IPS DF 4.7 (cell line): ENCODE data around the gene ADAMTS17.

Experiments used
- DNase-seq: peaks from one replicate; pipeline ENCODE4 v3.0.0-alpha.2; 2013; ENCODE audit warnings: low spot score; ENCODE audit errors: extremely low read depth

ADAMTS17 gene

DNA sequence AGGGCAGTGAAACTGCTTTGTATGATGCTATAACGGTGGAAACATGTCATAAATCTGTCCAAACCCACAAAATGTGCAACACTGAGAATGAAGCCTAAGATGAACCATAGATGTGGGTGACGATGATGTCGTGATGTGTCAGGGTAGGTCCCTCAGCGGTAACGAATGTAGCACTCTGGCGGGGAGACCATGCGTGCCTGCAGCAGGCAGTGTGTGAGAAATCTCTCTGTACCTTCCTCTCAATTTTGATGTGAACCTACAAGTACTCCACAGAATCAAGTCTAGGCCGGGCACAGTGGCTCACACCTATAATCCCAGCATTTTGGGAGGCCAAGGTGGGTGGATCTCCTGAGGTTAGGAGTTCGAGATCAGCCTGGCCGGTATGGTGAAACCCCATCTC lies 340.4 kb downstream of the ADAMTS17 start:
- no peak for DNase-seq

DNA sequence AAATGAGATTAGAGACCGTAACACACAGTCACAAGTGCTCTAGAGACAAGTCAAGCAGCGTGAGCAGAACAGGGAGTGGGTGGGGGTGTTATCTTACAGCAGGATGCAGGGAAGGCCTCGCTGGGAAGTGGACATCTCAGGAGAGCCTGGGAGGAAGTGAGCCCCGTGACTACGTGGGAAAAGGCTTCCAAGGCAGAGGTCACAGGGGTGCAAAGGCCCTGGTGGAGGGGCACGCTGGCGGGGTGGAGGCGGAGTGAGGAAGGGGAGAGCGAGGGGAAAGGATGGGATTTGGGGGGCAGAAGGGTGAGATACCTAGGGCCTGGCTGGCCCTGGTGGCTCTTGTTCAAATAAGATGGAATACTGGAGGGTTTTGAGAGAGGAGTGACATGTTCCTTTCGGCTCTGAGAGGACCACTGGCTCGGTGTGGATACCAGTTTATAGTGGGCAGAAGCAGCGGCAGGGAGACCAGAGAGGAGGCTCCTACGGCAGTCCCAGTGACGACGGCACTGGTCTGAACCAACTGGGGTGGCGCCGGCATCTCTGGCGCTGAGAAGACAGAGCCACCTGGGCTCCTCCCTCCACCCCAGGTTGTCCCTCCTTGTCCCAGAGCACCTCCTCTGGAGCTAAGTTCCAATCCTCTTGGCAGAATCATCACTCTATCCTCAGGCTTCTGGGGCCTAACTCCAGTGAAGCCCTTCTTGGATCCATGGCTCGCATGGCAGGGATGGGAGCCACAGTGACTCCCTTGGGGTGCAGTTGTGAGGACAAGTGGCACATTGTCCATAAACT lies 342.3 kb downstream of the ADAMTS17 start:
- no peak for DNase-seq

DNA sequence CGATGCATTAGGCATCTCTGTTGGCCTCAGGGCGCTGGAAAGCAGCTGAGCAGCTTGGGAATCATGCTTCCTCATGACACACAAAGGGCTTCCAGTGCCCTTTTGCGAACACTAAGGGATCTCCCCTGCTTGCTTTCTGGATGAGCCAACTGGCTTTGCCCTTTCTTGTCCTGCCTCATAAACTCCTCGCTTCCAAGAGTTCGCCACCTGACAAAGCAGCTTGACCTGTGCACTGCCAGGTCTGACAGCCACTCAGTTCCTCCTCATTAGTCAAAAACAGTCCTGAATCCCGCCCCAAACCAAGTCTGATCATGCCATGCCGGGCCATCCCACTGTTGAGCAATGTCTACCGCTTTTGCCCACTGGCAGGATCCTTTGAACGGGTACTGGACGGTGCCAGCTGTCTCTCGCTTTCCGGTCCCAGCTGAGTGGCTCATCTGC lies 343.1 kb downstream of the ADAMTS17 start:
- no peak for DNase-seq

DNA sequence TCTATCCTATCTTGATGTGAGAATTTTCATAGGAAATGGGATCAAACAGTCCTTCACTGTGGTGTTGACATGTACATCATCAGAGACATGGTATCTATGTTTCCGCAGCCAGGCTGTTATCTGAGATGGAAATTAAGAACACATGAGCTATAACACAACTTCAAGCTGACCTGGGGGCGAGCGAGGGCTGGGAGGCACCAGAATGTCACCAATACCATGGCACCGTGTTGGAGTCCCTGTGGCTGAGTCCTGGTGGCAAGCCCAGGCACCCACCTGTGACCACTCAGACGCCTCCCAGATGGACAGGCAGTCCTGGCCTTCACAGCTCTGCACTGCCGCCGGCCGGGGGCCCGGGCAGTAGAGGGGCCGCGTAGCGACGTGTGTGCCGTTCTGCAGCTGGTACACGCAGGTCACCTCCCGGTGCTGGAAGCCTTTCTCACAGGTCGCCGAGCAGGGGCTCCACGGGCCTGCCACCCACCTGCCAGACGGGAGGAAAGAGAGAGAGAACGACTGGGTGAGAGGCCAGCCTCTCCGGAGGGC lies 344.6 kb downstream of the ADAMTS17 start:
- no peak for DNase-seq

DNA sequence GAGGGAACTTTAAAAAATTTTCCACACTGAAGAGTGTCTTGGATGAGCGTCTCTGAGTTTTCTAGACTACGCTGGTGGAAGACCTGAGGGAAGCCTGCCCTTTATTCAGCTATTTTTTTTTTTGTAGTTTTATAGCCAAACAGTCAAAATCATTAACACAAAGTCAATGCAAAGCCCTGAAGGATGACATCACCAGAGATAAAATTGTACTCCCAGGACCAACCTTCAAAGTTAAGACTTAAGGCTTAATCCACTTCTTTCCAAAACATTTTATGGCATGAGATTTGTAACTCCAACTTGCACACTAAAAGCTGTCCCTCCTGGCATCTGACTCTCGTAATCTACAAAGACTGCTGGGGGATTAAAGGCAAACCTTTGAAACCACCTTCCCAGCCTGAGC lies 345.1 kb downstream of the ADAMTS17 start:
- DNase-seq, result no peak

DNA sequence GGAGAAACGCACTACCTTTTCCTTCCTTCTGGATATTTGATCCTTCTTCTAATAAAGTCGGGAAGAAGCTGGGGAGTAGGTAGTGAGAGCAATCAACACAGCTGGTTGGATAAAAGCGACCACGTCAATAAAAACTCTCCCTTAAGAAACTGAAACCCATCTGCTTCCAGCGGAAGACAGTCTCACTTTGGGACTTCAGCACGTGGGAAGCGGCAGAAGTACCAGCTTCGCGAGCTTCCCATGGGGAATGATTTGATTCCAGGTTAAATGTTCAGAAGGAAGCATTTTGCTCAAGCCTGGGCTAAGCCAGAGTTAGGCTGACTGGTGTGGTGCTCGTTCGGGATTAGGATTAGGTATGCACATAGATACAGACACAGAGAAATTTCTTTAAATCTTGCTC lies 346.2 kb downstream of the ADAMTS17 start:
- no peak for DNase-seq

DNA sequence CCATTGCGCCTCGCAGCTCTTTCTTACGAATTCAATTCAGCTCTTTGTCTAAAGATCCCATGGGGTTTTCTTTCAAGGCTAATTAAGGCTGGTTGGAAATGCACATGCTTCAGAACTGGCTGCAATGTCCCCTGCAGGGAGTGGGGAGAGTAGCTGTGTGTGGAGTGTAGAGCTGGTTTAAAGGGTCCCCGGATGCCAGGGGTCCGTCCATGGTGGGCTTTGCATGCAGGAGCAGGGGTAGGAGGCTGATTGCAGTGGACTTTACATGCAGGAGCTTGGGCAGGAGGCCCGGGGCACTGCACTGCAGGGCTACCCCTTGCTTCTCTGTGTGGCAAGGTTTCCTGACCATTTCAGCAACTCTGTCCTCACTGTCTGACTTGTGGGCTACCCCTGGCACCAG lies 346.9 kb downstream of the ADAMTS17 start:
- no peak for DNase-seq

DNA sequence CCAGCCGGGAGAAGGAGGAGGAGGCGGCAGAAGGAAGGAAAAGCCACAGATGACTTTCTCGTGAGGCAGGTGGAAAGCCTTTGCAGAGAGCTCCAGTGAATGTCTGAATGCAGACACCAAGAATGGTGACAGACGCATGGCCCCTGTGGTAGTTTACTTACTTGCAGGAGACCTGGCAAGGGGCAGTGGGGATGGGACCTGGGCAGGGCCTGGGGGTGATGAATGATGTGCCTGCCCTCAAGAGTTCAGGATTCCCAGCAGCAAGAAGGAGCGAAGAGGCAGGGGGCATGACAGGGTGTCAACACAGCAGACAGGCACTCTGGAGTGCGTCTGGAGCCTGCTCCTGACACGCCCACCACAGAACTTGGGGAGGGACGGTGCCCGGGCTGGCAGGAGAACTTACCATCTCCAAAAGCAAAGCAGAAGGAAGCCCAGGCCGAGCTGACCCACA lies 348.1 kb downstream of the ADAMTS17 start:
- DNase-seq, result no peak

DNA sequence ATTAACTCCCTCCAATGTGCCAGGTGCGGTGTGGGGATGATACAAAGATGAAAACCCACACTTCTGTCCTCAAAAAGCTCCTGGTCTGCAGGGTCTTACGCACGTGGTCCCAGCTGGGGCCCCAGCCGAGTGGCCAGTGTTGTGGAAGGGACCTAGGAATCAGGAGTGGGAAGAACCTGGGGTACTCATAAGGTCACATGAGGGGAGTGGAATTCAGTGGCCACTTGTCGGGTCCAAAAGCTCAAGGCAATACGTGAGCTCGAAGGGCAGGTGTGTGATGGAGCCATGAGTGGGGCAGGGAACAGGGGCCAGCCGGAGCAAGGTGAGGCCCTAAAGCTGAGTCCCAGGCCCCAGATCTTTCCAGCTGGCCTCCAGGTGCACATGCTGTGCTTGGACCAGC lies 348.5 kb downstream of the ADAMTS17 start:
- no peak for DNase-seq

DNA sequence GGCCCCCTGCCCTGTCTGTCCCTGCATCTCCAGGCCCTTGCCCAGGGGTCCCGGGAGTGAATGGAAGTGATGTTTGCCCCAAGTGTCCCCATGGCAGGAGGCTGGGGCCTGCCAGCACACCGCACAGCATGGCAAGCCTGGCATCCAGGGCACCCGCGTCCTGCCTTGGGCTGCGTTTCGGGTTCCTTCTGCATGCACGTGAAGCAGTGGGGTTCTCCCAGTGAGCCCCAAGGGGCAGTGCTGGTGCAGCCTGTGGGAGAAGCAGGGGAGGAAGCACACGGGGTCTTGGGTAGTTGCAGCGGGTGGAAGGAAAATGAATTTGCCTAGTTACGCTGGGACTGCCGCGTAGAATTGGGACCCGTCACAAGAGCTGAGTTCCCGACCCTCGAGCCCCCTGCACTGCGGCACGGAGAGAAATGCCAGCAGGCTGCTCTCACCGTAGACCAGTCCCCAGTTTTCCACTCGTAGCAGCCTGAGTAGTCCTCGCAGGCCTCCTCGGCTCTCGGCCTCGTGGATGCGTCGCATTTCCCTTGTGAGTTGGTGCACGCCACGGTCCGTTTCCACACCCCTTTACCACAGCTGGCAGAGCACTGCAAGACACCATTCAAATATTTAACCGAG lies 349.1 kb downstream of the ADAMTS17 start:
- no peak for DNase-seq

DNA sequence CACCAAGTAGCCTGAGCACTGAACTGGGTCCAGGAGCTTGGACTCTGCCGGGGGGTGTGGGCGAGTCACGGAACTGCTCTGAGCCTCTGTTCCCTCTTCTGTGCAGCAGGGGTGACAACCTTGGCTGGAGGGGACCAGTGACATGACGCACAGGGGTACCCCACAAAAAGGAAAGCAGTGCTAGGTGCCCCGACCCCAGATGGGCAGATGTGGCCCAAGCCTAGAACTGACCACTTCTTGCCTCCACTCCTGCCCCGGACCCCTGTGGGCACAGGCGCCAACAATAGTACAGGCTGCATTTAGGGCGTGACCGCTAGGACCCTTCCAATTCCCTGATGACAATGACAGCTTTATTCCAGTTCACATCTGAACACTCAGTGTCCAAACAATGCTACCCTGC lies 352.7 kb downstream of the ADAMTS17 start:
- DNase-seq, result no peak

DNA sequence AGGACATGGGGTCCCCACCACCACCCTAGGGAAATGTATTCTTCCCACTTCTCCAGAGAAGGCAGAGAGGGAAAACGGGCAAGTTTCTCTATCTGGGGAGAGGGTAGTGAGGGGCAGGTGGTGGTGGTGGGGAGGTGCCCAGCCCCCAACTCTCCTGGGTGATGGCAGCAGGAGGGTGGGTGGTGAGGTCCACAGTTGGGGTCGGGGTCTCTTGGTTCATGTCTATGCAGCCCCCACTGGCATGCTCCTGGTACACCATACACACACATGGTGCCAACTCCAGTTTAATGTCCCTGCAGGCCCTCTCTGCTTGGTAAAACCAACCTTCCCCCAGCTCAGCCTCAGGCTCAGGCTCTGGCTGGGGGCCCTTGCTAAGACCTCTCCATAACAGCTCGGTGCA lies 354.1 kb downstream of the ADAMTS17 start:
- DNase-seq, result no peak

DNA sequence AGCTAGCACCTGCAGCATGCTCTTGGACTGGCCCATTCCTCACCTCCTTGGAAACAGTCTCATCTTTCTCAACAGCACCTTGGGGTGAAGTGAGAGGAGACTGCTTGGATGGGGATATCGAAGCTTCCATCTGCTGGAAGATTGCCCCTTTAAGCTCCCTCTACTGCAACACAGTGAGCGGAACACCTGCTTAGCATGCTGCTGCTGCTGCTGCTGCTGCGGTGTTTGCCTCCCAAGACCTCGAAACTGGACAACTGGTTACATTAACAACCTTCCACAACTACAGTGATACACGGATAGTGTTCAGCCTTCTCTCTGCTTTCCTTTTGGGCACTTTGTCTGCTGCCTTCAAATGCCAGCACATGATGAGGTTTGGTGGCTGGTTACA lies 354.7 kb downstream of the ADAMTS17 start:
- DNase-seq, result no peak

DNA sequence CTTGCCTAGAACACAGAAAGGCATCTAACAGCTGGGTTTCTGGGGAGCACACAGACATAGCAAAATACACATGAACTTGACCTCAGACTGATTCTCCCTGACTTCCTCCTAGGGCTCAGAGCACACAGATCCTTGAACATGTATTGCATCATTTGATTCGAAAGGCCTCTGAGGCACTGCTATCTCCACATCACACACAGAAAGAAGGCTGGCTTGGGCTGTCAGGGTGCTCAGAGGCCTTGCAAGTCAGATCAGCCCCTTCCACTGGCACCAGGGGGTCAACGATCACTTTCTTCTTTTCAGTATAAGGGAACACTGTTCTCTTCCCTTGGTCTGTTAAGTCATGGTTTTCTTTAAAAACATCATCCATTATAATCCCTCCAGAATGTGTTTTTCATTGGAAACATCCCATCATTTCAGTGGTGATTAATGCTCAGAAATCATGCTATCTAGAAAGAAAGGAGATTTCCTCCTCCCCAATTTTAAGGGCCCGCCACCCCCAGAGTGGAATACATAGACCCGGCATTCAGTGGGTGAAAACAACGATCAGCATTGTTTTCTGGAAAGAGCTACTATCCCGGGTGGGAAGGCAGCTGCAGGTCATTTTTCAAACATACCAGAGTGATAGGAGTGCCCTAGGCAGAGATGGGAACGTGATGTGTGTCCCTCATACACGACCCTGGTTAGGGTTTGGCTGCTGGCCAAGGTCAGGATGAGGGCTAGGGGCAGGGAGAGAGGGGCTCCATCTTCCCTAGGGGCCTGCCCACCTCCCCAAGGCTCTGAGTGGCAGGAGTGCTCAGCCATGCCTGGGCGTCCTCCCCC lies 355.3 kb downstream of the ADAMTS17 start:
- DNase-seq, result no peak

DNA sequence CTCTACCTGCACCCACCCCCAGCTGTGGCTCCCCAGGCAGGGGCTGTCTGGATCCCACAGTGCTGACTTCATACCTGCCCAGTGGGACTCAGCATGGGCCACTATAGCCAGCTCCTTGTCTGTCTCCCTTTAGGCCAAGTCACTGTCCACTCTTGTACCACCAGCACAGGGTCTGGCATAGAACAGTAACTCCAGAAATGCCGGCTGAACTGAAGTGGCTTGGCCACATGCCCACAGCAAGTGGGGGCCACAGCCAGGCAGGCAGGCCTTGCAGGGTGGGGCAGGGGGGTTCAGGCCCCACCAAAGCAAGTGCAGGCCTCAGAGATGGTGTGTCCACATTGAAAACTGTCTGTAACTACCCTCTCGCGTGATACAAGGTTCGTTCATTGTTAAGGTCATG lies 355.9 kb downstream of the ADAMTS17 start:
- DNase-seq, result no peak

DNA sequence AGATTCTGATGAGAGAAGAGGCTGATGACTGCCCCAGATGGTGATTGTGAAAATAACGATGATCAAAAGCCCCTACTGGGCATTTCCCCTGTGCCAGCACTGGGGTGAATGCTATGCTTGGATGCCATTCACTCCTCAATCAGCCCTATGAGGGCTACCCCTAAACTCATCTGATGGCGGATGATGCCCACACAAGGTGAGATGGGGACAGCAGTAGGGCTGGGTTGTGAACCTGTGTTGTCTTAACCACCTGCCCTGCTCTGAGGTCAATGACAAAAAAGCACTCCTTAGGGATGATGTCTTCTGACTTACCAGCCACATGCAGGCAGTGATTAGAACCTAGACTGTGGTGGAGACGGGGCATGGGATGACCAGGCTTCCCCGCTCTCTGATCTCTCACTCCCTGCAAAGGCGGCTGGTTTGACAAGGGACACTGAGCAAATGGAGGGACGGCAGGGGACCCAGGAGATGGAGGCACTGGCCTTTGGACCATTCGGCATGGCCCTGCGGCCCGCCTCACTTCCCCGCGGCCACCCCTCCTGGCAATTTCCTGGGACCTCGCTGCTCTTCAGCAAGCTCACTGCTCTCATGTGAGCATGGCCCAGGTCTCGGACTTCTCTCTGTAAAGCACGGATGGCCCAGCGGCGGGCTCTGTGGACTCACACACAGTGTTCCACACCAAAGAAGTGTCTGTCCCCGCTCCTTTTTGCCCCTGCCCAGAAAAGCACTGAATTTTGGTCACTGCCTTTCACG lies 357.1 kb downstream of the ADAMTS17 start:
- no peak for DNase-seq

DNA sequence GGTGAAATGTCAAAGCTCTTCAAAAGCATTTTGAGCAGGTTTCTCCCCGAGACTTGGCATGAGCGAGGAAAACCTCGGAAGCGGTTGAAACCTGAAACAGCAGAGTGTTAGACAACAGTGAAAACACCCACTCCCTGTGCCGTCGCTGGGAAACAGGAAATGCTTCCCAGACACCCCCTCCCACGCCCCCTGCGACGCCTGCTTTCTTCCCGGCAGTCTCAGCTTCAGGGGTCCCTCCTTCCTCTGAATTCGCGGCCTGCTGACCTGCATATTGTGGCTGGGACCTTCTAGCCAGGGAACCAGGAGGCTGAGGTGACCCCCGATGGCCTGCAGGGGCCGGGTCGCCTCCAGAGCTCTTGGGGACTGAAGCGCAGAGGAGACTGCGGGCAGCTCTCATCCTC lies 357.9 kb downstream of the ADAMTS17 start:
- no peak for DNase-seq

DNA sequence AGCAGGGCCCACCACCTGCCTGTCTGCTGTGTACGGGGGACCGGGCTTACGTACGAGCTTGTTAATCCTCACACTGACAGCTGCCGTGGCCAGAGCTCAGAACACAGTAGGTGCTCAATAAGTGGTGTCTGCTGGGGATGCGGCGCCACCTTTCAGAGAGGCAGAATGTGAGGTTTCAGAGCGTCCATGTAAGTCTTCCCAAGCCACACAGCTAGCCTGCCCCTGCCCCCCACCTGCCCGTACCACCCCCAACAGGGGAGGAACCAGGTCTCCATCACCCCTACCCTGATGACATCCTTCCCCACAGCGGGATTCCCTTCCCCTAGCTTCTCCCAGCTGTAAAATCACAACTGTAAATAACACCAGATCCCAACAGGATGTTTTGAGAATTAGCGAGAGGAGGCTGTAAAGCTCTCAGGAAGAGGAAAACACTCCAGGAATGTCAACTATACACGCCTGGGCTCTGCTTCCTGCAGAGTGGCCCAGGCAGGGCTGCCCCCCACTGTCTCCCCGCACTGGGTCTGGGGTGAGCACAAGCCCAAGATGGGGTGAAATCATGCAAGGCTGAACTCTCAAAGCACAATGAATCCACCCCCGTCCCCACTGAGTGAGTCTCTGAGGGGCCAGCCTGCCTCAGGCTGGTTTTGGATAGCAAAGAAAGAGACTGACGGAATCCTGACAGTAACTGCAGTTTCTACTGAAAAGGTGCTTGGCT lies 358.4 kb downstream of the ADAMTS17 start:
- no peak for DNase-seq

DNA sequence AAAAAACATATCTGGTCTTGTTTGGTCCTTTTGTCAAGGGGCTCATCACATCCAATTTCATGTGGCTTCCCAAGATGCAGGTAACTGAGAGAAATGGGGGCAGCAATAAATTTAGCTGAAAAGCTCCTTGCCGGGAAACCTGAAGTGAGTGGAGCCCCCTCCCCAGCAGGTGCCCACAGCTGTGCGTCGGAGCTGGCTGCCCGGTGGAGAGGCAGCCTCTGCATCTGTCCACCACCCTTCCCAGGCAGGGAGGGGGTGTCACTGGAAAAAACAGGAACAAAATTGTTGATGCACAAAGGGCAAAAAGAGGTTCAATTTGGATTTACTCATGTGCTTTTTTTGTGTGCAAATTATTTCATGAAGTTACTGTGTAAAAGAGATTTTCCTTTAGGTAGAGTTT lies 359.1 kb downstream of the ADAMTS17 start:
- no peak for DNase-seq

DNA sequence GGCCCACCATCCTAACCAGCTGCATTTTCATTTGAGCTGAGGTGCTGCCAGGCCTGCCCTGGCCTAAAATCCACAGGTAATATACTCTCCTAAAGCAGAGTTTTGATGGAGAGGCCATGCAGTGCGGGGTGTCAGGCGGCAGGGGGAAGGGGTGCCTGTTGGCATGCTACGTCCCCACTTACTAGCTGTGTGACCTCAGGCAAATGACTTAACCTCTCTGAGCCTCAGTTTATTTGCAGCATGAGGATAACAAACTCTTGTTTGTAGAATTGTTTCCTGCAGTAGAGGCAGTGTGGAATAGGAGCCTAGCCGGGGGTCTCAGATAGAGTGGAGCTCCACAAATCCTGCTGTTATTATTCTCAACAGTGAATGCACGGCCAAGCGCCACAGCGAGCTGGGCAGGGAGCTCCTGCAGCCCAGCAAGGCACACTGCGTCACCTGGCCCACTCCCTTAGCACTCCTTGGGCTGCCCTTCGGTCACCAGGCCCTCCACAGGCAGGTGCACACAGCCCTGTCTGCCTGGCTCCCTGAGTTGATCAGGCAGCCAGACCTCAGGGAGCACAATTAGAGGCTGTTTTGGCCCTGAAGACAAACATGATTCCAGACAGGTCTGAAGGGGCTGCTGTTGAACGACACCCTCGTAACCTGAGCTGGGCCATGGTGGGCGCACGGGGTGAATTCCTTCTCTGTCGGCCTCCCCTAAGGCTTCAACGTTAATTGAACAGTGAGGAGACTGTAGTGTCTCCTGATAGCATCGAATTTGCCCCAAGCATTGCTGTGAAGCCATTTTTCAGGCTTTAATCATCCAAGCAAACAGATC lies 359.7 kb downstream of the ADAMTS17 start:
- DNase-seq, result no peak
